ENCODE measurements around the gene CDKN1B. TPM values are rescaled to one million over a fixed set of nuclear protein-coding genes. Genes with fewer than 3 reads are reported as not detected.

CDKN1B gene
- total RNA-seq, 1 experiment from 2014 or later, result 27.7 TPM

- H2AK5ac ChIP-seq (ENCODE audit: insufficient read length, low read length), result no peak overlapping the region
- no peak overlapping the region for H3K18ac ChIP-seq (ENCODE audit: insufficient read length, low read depth, low read length)
- no peak overlapping the region for H3K4ac ChIP-seq (ENCODE audit: low read depth, low read length)
- no peaks in the 10 kb centered on the region for H3K27me3 ChIP-seq (ENCODE audit: insufficient read depth, low read length)
- no peak overlapping the region for H2AFZ ChIP-seq (ENCODE audit: low read length)
- no peaks in the 10 kb centered on the region for H3K9me3 ChIP-seq (ENCODE audit: control insufficient read depth, low read depth, low read length)
- H3K14ac ChIP-seq (ENCODE audit: insufficient read depth, low read length), result no peak overlapping the region
- peaks cover 4% of the 10 kb centered on the region; the same call in 1 of the 2 replicates for H3K79me2 ChIP-seq (ENCODE audit: insufficient read depth, low read length)
- Mint-ChIP-seq H3K9me3 (no peaks in the 10 kb centered on the region), H3K36me3 (ENCODE audit: insufficient read depth in 1 of 3, low read depth in 3 of 3) (peaks cover 15 to 38% (median 34%) of the 10 kb centered on the region in 3 experiments; a peak in 6 of 7 replicates), H3K27me3 (ENCODE audit: low read depth) (peaks cover 7% of the 10 kb centered on the region), H3K27ac (no peak overlapping the region), H3K4me1 (peaks cover 42 to 53% of the 10 kb centered on the region in 2 experiments), H3K4me3 (no peak overlapping the region)
- no peak overlapping the region for H4K8ac ChIP-seq (replicated peaks; ENCODE audit: insufficient read length, low read depth, low read length)
- no peak overlapping the region for H3K27ac ChIP-seq (ENCODE audit: insufficient read length, low read depth, low read length)
- no peak overlapping the region for H4K91ac ChIP-seq (ENCODE audit: insufficient read length, low read depth, low read length)
- no peak overlapping the region for H2BK120ac ChIP-seq (ENCODE audit: low read depth, low read length, poor library complexity, severe bottlenecking)
- no peak overlapping the region for H4K5ac ChIP-seq (ENCODE audit: insufficient read length, low read depth, low read length)
- H2BK12ac ChIP-seq (ENCODE audit: insufficient read length, low read depth, low read length), result no peak overlapping the region
- H3K56ac ChIP-seq (ENCODE audit: insufficient read length, low read depth, low read length), result no peak overlapping the region
- no peak for DNase-seq
- no peak overlapping the region for H3T11ph ChIP-seq (ENCODE audit: low read length)
- H3K4me1 ChIP-seq (ENCODE audit: insufficient read depth, low read length), result peaks cover 4% of the 10 kb centered on the region; the same call in 1 of the 2 replicates
- TF ChIP-seq CTCF (conservative IDR thresholded peaks at IDR 0.05), result no peak
- WGBS (ENCODE audit: extremely low coverage, insufficient read length, low lambda C conversion rate), result no CpG with 5 or more reads among the region's 4 CpGs
- no peak overlapping the region for H2BK5ac ChIP-seq (ENCODE audit: insufficient read length, low read length)
- H2BK20ac ChIP-seq (ENCODE audit: low read depth, low read length, poor library complexity, severe bottlenecking), result no peak overlapping the region
- no peak overlapping the region for H2BK15ac ChIP-seq (ENCODE audit: low read depth, low read length)
- peaks cover 28% of the 10 kb centered on the region for H3K23me2 ChIP-seq (ENCODE audit: insufficient read length, low read depth, low read length, poor library complexity, severe bottlenecking)
- H3K4me2 ChIP-seq (ENCODE audit: insufficient read depth, insufficient read length, low read length), result no peak overlapping the region
- no peak overlapping the region for H3K23ac ChIP-seq (ENCODE audit: insufficient read length, low read depth, low read length)
- H3K9ac ChIP-seq (ENCODE audit: extremely low read depth, insufficient read length, low read length), result no peak overlapping the region
- no peaks in the 10 kb centered on the region for H3K79me1 ChIP-seq (ENCODE audit: insufficient read depth, low read depth, low read length, poor library complexity, severe bottlenecking)
- no peaks in the 10 kb centered on the region for H4K20me1 ChIP-seq (ENCODE audit: control insufficient read depth, insufficient read depth, insufficient read length)
Observed at GRCh38 chr12:12720052-12720451, 2.9 kb downstream of the CDKN1B start.

All from H9 (cell line).